Heart left ventricle (tissue), 16 donors: ENCODE measurements around the gene CTXN3. TPM values are rescaled to one million over a fixed set of nuclear protein-coding genes. Genes with fewer than 3 reads are reported as not detected.

ENCODE experiments used
- ATAC-seq, 4 donors: fragments of 200-7000 bp; cut with Tn5 transposase; one replicate each; pipeline ENCODE4 v1.9.1; 2020 to 2022; ENCODE audit warnings: moderate library complexity in 4 of 4, mild to moderate bottlenecking in 3 of 4, moderate number of reproducible peaks in 1 of 4
- DNase-seq, 5 donors: peaks; one replicate each; pipeline ENCODE4 v3.0.0-alpha.2; 2020
- H3K27ac ChIP-seq, 12 donors: fragments of 200-600 bp; sonication (generic) in 4 of 12; one replicate each; pipeline versions ENCODE4 v1.5.0 to v1.8.0; 2016 to 2022; ENCODE audit warnings: mild to moderate bottlenecking in 2 of 12
- H3K27me3 ChIP-seq, 9 donors: fragments of 200-600 bp; sonication (generic) in 2 of 9; one replicate each; pipeline versions ENCODE4 v1.5.1 to v1.8.0; 2016 to 2022; ENCODE audit warnings: mild to moderate bottlenecking in 3 of 9
- H3K36me3 ChIP-seq, 9 donors: fragments of 200-600 bp; sonication (generic) in 2 of 9; one replicate each; pipeline versions ENCODE4 v1.5.0 to v1.8.0; 2018 to 2022; ENCODE audit warnings: mild to moderate bottlenecking in 2 of 9
- H3K4me1 ChIP-seq, 12 donors: fragments of 200-600 bp; sonication (generic) in 4 of 12; one replicate each; pipeline versions ENCODE4 v1.5.0 to v1.8.0; 2016 to 2022; ENCODE audit warnings: mild to moderate bottlenecking in 3 of 12
- H3K4me3 ChIP-seq, 12 donors: fragments of 200-600 bp; sonication (generic) in 4 of 12; one replicate each; pipeline versions ENCODE4 v1.5.0 to v1.8.0; 2017 to 2022; ENCODE audit warnings: mild to moderate bottlenecking in 9 of 12, moderate library complexity in 4 of 12
- H3K9me3 ChIP-seq, 12 donors: fragments of 200-600 bp; sonication (generic) in 4 of 12; one replicate each; pipeline versions ENCODE4 v1.5.0 to v1.8.0; 2016 to 2022; ENCODE audit warnings: mild to moderate bottlenecking in 1 of 12
- CTCF ChIP-seq, 12 donors: fragments of 200-600 bp; sonication (generic) in 4 of 12; IDR thresholded peaks; one replicate each; pipeline versions ENCODE4 v1.5.0 to v1.8.0; 2018 to 2022; ENCODE audit warnings: antibody characterized with exemption in 12 of 12, mild to moderate bottlenecking in 5 of 12
- POLR2A ChIP-seq, 2 donors: fragments of 450-650 bp; IDR thresholded peaks; one replicate each; pipeline ENCODE4 v1.6.1; 2017; ENCODE audit warnings: antibody characterized with exemption in 2 of 2, mild to moderate bottlenecking in 2 of 2, moderate library complexity in 2 of 2
- WGBS, 4 donors: extraction: QIAGEN DNeasy Blood & Tissue Kit in 2 of 4; methylation state at CpG; one replicate each; pipeline versions ENCODE4 v1.1.5 to v1.1.7; 2013 to 2018; 5-methylcytosine and 5-hydroxymethylcytosine counted together
- intact Hi-C, 10 donors: fragments of 100-400 bp; cut with DNase I; formaldehyde crosslinking; loops; one replicate each; pipeline versions ENCODE4 v1.11.1 to v1.14.2; 2022
- polyA plus RNA-seq, 2 donors: library from polyadenylated mRNA; stranded (reverse); fragments of 200-250 nt; gene quantifications; one replicate each; pipeline ENCODE4 v1.2.3, GENCODE V29; 2013
- total RNA-seq, 9 donors: library from RNA; depleted of rRNA in 2 of 9; stranded (reverse); fragments of >200 nt in 2 of 9; fragmentation: NEBNext Ultra II Directional in 3 of 9; extraction: Animal tissue kit (Norgen Biotek cat#: 25700) in 3 of 9; gene quantifications; one replicate each; pipeline versions ENCODE4 v1.1.0 to v1.2.4, GENCODE V29; 2016 to 2023
- donor health status: ischemic (EF 13 %, LVEDD 7.1; RV severe dilation, severe dysfunction).
- donor health status: healthy with polysubstance abuse.
- donor health status: DM: no; HTN: yes; CAD: no.
- donor health status: DM: no; HTN: no; CAD: no.
- donor health status: ischemic (EF 25% LVEDD 6.9; RV normal size, moderate dysfunction).
- donor health status: ischemic (EF 25% LVEDD 5.7; RV mildly dilated, moderate dysfunction).
- donor health status: healthy.
- donor health status: DM: yes; HTN: yes; CAD: no.
- donor health status: ischemic (EF 35%, LVEDD 5.7; RV mildly dilated, moderate dysfunction).
- donor health status: nonischemic (EF 11% LVEDD 7.7; RV severe dilation, severe dysfunction).
- donor health status: DM: yes; HTN: yes; CAD: no.
- donor health status: PGD.
- donor health status: ischemic (EF 29% LVEDD 5.4; RV normal size, mild dysfunction).
- donor health status: nonischemic (EF 23%, LVEDD 6.1; RV moderate dilation, normal function).

The CTXN3 gene
- total and polyA plus RNA-seq, 11 donors, result not detected

GRCh38 chr5:127650022-127650421 is 1.1 kb downstream of the CTXN3 start:
- peaks cover 0 to 15% (median 0%) of the 10 kb centered on the region in 12 donors for H3K4me1 ChIP-seq
- H3K9me3 ChIP-seq, result no peaks in the 10 kb centered on the region
- H3K36me3 ChIP-seq, result no peaks in the 10 kb centered on the region
- DNase-seq, result peak in 1 of 5 donors; percentile 30
- ATAC-seq, result peak in 3 of 4 donors; percentile 33 to 58 (median 44)
- H3K27me3 ChIP-seq, result no peaks in the 10 kb centered on the region
- intact Hi-C loops, result no loop called here
- no peak overlapping the region for H3K4me3 ChIP-seq
- TF ChIP-seq POLR2A (IDR thresholded peaks at IDR 0.05) (no peak), CTCF (IDR thresholded peaks at IDR 0.05) (no peak)
- 16 to 33% (median 23%) methylated on average over 2 of the region's 2 CpGs for WGBS, 4 donors
- H3K27ac ChIP-seq, result no peak overlapping the region

DNA sequence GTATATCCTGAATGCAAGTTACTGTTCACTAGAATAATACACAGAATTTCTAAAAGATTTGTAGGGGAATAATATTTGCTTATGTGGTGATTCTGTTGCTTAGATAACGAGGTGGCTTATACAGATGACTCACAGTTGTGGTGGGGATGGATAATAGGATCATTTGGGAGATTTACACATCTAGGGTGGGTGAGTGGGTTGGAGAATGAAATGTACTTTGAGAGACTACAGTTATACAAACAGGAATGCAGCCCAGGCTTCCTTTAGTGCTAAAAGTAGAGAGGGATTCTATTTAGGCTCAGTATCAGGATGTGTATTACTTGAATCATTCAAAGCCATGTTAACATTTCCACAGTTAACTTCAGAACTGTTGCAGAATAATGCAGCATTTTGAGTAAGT is 1.8 kb downstream of the CTXN3 start:
- Histone ChIP-seq H3K27me3 (no peaks in the 10 kb centered on the region), H3K27ac (no peak overlapping the region), H3K4me1 (peaks cover 0 to 15% (median 0%) of the 10 kb centered on the region in 12 donors), H3K9me3 (no peaks in the 10 kb centered on the region), H3K36me3 (no peaks in the 10 kb centered on the region), H3K4me3 (no peak overlapping the region)
- no peak for TF ChIP-seq POLR2A (IDR thresholded peaks at IDR 0.05)
- TF ChIP-seq CTCF (IDR thresholded peaks at IDR 0.05), result no peak
- intact Hi-C loops, result no loop called here
- WGBS, 4 donors, result 64 to 70% (median 65%) methylated on average over 1 of the region's 1 CpG
- peak in 2 of 4 donors; percentile 39 to 42 for ATAC-seq
- no peak for DNase-seq

DNA sequence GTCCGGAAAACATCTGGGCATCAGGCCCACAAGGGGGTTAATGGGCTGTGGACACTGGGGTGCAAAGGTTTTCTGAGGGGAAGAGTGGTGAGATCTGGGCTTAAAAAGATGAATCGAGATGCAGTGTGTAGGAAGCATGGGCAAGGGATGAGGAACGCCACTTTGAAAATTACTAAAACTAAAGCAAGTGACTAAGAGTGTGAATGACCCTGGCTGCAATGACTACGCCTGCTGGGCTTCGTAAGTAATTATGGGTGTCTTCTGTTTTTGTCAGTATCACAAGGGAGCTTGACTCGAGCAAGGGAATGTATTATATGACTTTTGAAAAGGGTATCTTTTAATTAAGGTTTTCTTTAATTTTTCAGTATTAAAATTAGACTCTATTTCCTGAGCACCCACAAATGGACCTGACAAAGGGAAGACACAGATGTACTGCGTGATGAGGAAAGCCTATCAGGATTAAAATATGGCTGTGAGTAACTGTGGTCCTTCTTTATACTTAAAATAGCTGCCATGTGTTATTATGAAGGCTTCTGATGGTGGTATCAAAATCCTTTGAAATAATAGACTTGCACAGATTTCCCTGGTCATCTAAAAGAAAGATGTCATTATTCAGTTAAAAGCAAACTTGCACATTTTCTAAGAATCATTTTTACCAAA is 4.2 kb downstream of the CTXN3 start:
- WGBS, 4 donors, result 89 to 91% (median 91%) methylated on average over 7 of the region's 7 CpGs
- ATAC-seq (no peak), DNase-seq (no peak)
- Histone ChIP-seq H3K27me3 (no peaks in the 10 kb centered on the region), H3K36me3 (no peaks in the 10 kb centered on the region), H3K27ac (no peak overlapping the region), H3K4me1 (peaks cover 0 to 11% (median 0%) of the 10 kb centered on the region in 12 donors), H3K9me3 (no peaks in the 10 kb centered on the region), H3K4me3 (no peak overlapping the region)
- TF ChIP-seq POLR2A (IDR thresholded peaks at IDR 0.05) (no peak), CTCF (IDR thresholded peaks at IDR 0.05) (no peak)
- intact Hi-C loops, result no loop called here

DNA sequence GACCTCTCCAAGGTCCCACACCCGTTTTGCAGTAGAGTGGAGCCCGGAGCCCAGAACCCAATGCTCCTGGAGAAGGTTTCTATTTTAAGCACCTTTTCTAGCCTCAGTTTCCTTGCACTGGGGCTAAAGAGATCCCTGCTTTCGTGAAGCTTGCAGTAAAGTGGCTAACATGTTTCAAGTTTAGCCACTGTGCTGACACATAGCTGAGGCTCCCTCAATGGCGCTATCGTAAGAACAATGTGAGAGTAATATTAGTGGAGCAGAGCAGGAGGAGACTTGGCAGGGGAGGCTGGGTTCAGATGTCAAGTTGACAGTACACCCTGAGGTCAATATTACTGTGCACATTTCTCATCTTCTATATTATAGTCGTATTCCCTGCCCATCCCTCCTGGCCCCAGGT is 7.9 kb downstream of the CTXN3 start:
- DNase-seq (no peak), ATAC-seq (no peak)
- TF ChIP-seq POLR2A (IDR thresholded peaks at IDR 0.05) (no peak), CTCF (IDR thresholded peaks at IDR 0.05) (no peak)
- 84 to 89% (median 87%) methylated on average over 6 of the region's 6 CpGs for WGBS, 4 donors
- Histone ChIP-seq H3K36me3 (no peaks in the 10 kb centered on the region), H3K27ac (no peak overlapping the region), H3K4me1 (peaks cover 0 to 13% (median 0%) of the 10 kb centered on the region in 12 donors), H3K4me3 (no peak overlapping the region), H3K27me3 (no peaks in the 10 kb centered on the region), H3K9me3 (no peaks in the 10 kb centered on the region)
- intact Hi-C loops, result no loop called here
